ENCODE data around the gene LMX1B.
"Not testable (repeated sequence)": the region's sequence is repeated elsewhere in the genome, so short reads cannot be mapped to it uniquely, and the experiment has no call there.

LMX1B gene

GRCh38 chr9:126704157-126704891 lies 90.6 kb downstream of the LMX1B start:
- Histone ChIP-seq H3K4me1 (peaks cover 0 to 18% (median 11%) of the 10 kb centered on the region in 4 donors), H3K27me3 (peaks cover 0 to 81% of the 10 kb centered on the region in 2 donors), H3K36me3 (no peaks in the 10 kb centered on the region), H3K9me3 (no peaks in the 10 kb centered on the region), H3K27ac (no peak overlapping the region), H3K4me3 (no peak overlapping the region)
- TF ChIP-seq, protein P1, sequence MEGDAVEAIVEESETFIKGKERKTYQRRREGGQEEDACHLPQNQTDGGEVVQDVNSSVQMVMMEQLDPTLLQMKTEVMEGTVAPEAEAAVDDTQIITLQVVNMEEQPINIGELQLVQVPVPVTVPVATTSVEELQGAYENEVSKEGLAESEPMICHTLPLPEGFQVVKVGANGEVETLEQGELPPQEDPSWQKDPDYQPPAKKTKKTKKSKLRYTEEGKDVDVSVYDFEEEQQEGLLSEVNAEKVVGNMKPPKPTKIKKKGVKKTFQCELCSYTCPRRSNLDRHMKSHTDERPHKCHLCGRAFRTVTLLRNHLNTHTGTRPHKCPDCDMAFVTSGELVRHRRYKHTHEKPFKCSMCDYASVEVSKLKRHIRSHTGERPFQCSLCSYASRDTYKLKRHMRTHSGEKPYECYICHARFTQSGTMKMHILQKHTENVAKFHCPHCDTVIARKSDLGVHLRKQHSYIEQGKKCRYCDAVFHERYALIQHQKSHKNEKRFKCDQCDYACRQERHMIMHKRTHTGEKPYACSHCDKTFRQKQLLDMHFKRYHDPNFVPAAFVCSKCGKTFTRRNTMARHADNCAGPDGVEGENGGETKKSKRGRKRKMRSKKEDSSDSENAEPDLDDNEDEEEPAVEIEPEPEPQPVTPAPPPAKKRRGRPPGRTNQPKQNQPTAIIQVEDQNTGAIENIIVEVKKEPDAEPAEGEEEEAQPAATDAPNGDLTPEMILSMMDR (IDR thresholded peaks at IDR 0.05), result no peak
- peak in 1 of 2 donors; percentile 52 for DNase-seq
- intact Hi-C loops (cut with DNase I; ENCODE audit: low total_unique reads), result no loop called here

DNA sequence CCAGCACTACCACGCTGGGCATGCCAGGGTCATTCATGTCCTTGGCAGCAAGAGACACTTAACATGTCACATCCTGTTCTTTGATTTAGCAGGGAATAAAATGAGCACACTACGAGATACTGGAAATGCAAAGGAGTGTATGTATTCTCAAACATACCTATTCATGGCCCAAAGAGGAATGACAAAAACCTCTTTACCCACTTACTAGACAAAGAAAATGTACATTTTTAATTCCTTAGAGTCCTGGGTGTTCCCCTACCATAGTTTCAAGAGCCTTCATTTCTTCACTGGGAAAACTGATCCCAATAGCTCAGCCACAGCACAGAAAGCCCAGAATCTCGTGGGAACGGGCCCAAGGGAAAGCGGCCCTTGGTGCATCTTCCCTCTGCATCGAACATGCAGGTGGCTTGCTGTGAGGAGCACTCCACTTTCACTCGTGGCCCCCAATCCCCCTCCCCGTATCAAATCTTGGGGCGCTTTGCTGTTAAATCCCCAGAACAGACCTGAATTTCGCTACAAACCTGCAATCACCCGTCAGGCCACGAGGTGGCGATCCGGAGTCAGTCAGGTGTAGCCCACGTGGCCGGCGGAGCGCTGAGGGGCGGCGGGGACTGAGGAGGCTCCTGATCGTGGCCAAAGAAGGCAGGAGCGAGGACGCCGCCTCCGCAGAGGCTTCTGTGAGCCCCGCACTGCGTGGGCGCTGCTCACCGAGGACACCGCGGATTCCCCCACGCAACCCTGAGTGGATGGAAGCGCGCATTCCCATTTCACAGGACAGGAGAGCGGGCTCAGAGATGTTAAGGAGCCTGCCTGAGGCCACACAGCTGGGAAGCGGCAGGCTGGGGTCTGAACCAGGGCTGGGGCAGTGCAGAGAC lies 91.4 kb downstream of the LMX1B start:
- intact Hi-C loops (cut with DNase I; ENCODE audit: low total_unique reads), result loop anchor here (5.0 kb wide), 1 partner anchor 77 kb away; no protein-coding TSS in a partner anchor
- peak; percentile 76 to 81 for DNase-seq
- no peak overlapping the region for H3K27ac ChIP-seq
- TF ChIP-seq, protein P1 (IDR thresholded peaks at IDR 0.05), result peak; percentile 79 to 86
- peak overlapping the region in 1 of 2 donors; percentile 26 for H3K4me3 ChIP-seq
- peaks cover 0 to 73% of the 10 kb centered on the region in 2 donors for H3K27me3 ChIP-seq
- H3K4me1 ChIP-seq, result peaks cover 0 to 18% (median 11%) of the 10 kb centered on the region in 4 donors
- H3K36me3 ChIP-seq, result no peaks in the 10 kb centered on the region
- no peaks in the 10 kb centered on the region for H3K9me3 ChIP-seq

GRCh38 chr9:126705767-126706697 lies 92.3 kb downstream of the LMX1B start:
- Histone ChIP-seq H3K4me1 (peaks cover 0 to 18% (median 11%) of the 10 kb centered on the region in 4 donors), H3K9me3 (no peaks in the 10 kb centered on the region), H3K4me3 (peak overlapping the region in 1 of 2 donors; percentile 26), H3K36me3 (no peaks in the 10 kb centered on the region), H3K27me3 (peaks cover 0 to 64% of the 10 kb centered on the region in 2 donors), H3K27ac (no peak overlapping the region)
- TF ChIP-seq, protein P1 (IDR thresholded peaks at IDR 0.05), result no peak
- intact Hi-C loops (cut with DNase I; ENCODE audit: low total_unique reads), result loop anchor here (5.0 kb wide), 1 partner anchor 76 kb away; no protein-coding TSS in a partner anchor
- peak; percentile 66 to 69 for DNase-seq

- Histone ChIP-seq H3K36me3 (no peaks in the 10 kb centered on the region), H3K27ac (no peak overlapping the region), H3K9me3 (no peaks in the 10 kb centered on the region), H3K4me3 (no peak overlapping the region), H3K27me3 (peaks cover 0 to 58% of the 10 kb centered on the region in 2 donors), H3K4me1 (peaks cover 0 to 18% (median 11%) of the 10 kb centered on the region in 4 donors)
- DNase-seq, result no peak
- TF ChIP-seq, protein P1 (IDR thresholded peaks at IDR 0.05), result no peak
- intact Hi-C loops (cut with DNase I; ENCODE audit: low total_unique reads), result loop anchor here (5.0 kb wide), 1 partner anchor 76 kb away; no protein-coding TSS in a partner anchor
Measured at GRCh38 chr9:126706698-126707053, 92.9 kb downstream of the LMX1B start.

DNA sequence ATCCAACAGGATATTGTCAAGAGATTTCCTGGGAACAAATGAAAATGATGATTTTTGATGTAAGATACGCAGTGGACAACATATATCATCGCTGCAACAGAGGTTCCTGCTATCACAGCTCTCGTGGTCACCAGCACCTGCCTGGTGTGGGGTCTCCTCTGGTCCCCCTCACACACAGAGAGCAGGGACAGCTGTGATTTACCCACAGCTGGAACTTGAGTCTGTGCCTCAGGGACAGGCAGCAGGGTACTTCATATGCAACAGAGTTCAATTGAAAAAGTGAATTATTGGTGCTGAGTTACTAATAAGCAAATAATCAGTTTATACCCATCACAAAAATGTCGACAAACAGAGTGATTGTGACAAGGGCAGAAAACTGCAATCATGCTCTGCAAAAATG lies 93.4 kb downstream of the LMX1B start:
- intact Hi-C loops (cut with DNase I; ENCODE audit: low total_unique reads), result loop anchor here (5.0 kb wide), 1 partner anchor 75 kb away; no protein-coding TSS in a partner anchor
- no peak for DNase-seq
- Histone ChIP-seq H3K27me3 (peaks cover 0 to 54% of the 10 kb centered on the region in 2 donors), H3K27ac (no peak overlapping the region), H3K4me3 (no peak overlapping the region), H3K4me1 (peaks cover 0 to 18% (median 11%) of the 10 kb centered on the region in 4 donors), H3K9me3 (no peaks in the 10 kb centered on the region), H3K36me3 (no peaks in the 10 kb centered on the region)
- TF ChIP-seq, protein P1 (IDR thresholded peaks at IDR 0.05), result no peak

GRCh38 chr9:126707712-126708111 lies 94.0 kb downstream of the LMX1B start:
- H3K4me1 ChIP-seq, result peaks cover 0 to 16% (median 11%) of the 10 kb centered on the region in 4 donors
- not testable (repeated sequence) for H3K9me3 ChIP-seq, H3K4me3 ChIP-seq, H3K36me3 ChIP-seq, H3K27ac ChIP-seq
- intact Hi-C loops (cut with DNase I; ENCODE audit: low total_unique reads), result loop anchor here (5.0 kb wide), 1 partner anchor 75 kb away; no protein-coding TSS in a partner anchor
- peak in 1 of 2 donors; percentile 20 for DNase-seq
- H3K27me3 ChIP-seq, result peaks cover 0 to 47% of the 10 kb centered on the region in 2 donors
